ENCODE measurements around the gene DOK5. TPM values are rescaled to one million over a fixed set of nuclear protein-coding genes. Genes with fewer than 3 reads are reported as not detected.

DOK5 gene
- total RNA-seq, 1 experiment from 2014 or later = not detected

GRCh38 chr20:54456423-54456822 is 19.0 kb upstream of the DOK5 start:
- ChIA-PET CTCF (interaction anchor here (0.6 to 0.7 kb wide), 3 partner anchors 12 to 64 kb away, joined by 3 to 6 read pairs (median 3); no protein-coding TSS in a partner anchor), POLR2A (no interaction called here)
- DNase-seq = no peak
- 0 out of 2 replicates have a peak, but pooled peaks cover 3% of the 10 kb centered on the region for H3K9me3 ChIP-seq
- intact Hi-C loops (cut with micrococcal nuclease; ENCODE audit: unreplicated experiment) = no loop called here
- Mint-ChIP-seq H3K27me3 (ENCODE audit: insufficient read depth, unreplicated experiment) (peaks cover 12% of the 10 kb centered on the region), H3K4me3 (ENCODE audit: unreplicated experiment) (no peak overlapping the region), H3K36me3 (ENCODE audit: insufficient read depth, unreplicated experiment) (no peaks in the 10 kb centered on the region), H3K27ac (ENCODE audit: unreplicated experiment) (no peak overlapping the region), H3K4me1 (ENCODE audit: low read depth, unreplicated experiment) (no peaks in the 10 kb centered on the region), H3K9me3 (ENCODE audit: unreplicated experiment) (peaks cover 7% of the 10 kb centered on the region)
- H3K36me3 ChIP-seq (ENCODE audit: control insufficient read depth, insufficient read depth, low read length) = no peaks in the 10 kb centered on the region
- no peak for TF ChIP-seq CTCF (IDR thresholded peaks at IDR 0.05; ENCODE audit: insufficient read depth in 1 of 2, low read depth in 1 of 2, low read length in 1 of 2, severe bottlenecking in 1 of 2, unreplicated experiment in 1 of 2)
- BruUV-seq (replicated peaks) = no TSS peak
- H3K27me3 ChIP-seq (replicated peaks; ENCODE audit: control insufficient read depth, insufficient read depth, low read length) = no peaks in the 10 kb centered on the region
- H3K4me1 ChIP-seq = no peaks in the 10 kb centered on the region
- H3K4me3 ChIP-seq (ENCODE audit: low read depth, low read length) = no peak overlapping the region

GRCh38 chr20:54456961-54457360 is 18.4 kb upstream of the DOK5 start:
- H3K4me3 ChIP-seq (ENCODE audit: low read depth, low read length) = no peak overlapping the region
- no peaks in the 10 kb centered on the region for H3K36me3 ChIP-seq (ENCODE audit: control insufficient read depth, insufficient read depth, low read length)
- Mint-ChIP-seq H3K9me3 (ENCODE audit: unreplicated experiment) (peaks cover 7% of the 10 kb centered on the region), H3K4me1 (ENCODE audit: low read depth, unreplicated experiment) (no peaks in the 10 kb centered on the region), H3K36me3 (ENCODE audit: insufficient read depth, unreplicated experiment) (no peaks in the 10 kb centered on the region), H3K27me3 (ENCODE audit: insufficient read depth, unreplicated experiment) (peaks cover 12% of the 10 kb centered on the region), H3K27ac (ENCODE audit: unreplicated experiment) (no peak overlapping the region), H3K4me3 (ENCODE audit: unreplicated experiment) (no peak overlapping the region)
- ChIA-PET POLR2A (no interaction called here), CTCF (interaction anchor here (0.6 to 0.7 kb wide), 3 partner anchors 13 to 135 kb away, joined by 3 read pairs; no protein-coding TSS in a partner anchor)
- H3K9me3 ChIP-seq = 0 out of 2 replicates have a peak, but pooled peaks cover 3% of the 10 kb centered on the region
- intact Hi-C loops (cut with micrococcal nuclease; ENCODE audit: unreplicated experiment) = no loop called here
- H3K4me1 ChIP-seq = no peaks in the 10 kb centered on the region
- no TSS peak for BruUV-seq (replicated peaks)
- no peaks in the 10 kb centered on the region for H3K27me3 ChIP-seq (replicated peaks; ENCODE audit: control insufficient read depth, insufficient read depth, low read length)
- DNase-seq = no peak
- no peak for TF ChIP-seq CTCF (IDR thresholded peaks at IDR 0.05; ENCODE audit: insufficient read depth in 1 of 2, low read depth in 1 of 2, low read length in 1 of 2, severe bottlenecking in 1 of 2, unreplicated experiment in 1 of 2)

- intact Hi-C loops (cut with micrococcal nuclease; ENCODE audit: unreplicated experiment) = no loop called here
- Histone ChIP-seq H3K27me3 (replicated peaks; ENCODE audit: control insufficient read depth, insufficient read depth, low read length) (no peaks in the 10 kb centered on the region), H3K36me3 (ENCODE audit: control insufficient read depth, insufficient read depth, low read length) (no peaks in the 10 kb centered on the region), H3K4me1 (no peaks in the 10 kb centered on the region), H3K9me3 (0 out of 2 replicates have a peak, but pooled peaks cover 3% of the 10 kb centered on the region), H3K4me3 (ENCODE audit: low read depth, low read length) (no peak overlapping the region)
- no peaks in the 10 kb centered on the region for H3K4me1 Mint-ChIP-seq (ENCODE audit: low read depth, unreplicated experiment)
- no peak overlapping the region for H3K27ac Mint-ChIP-seq (ENCODE audit: unreplicated experiment)
- H3K4me3 Mint-ChIP-seq (ENCODE audit: unreplicated experiment) = no peak overlapping the region
- POLR2A ChIA-PET = no interaction called here
- peaks cover 7% of the 10 kb centered on the region for H3K27me3 Mint-ChIP-seq (ENCODE audit: insufficient read depth, unreplicated experiment)
- TF ChIP-seq CTCF (IDR thresholded peaks at IDR 0.05; ENCODE audit: insufficient read depth in 1 of 2, low read depth in 1 of 2, low read length in 1 of 2, severe bottlenecking in 1 of 2, unreplicated experiment in 1 of 2) = no peak
- BruUV-seq (replicated peaks) = no TSS peak
- DNase-seq = no peak
- H3K36me3 Mint-ChIP-seq (ENCODE audit: insufficient read depth, unreplicated experiment) = no peaks in the 10 kb centered on the region
- CTCF ChIA-PET = no interaction called here
- H3K9me3 Mint-ChIP-seq (ENCODE audit: unreplicated experiment) = peaks cover 1% of the 10 kb centered on the region
These were observed 17.2 kb upstream of the DOK5 start for GRCh38 chr20:54458219-54458618.
